Measurements from ENCODE around the gene FCAR. TPM values are rescaled to one million over a fixed set of nuclear protein-coding genes. Genes with fewer than 3 reads are reported as not detected.
"Not testable (repeated sequence)": the region's sequence is repeated elsewhere in the genome, so short reads cannot be mapped to it uniquely, and the experiment has no call there.

FCAR gene
- total RNA-seq, result not detected

DNA sequence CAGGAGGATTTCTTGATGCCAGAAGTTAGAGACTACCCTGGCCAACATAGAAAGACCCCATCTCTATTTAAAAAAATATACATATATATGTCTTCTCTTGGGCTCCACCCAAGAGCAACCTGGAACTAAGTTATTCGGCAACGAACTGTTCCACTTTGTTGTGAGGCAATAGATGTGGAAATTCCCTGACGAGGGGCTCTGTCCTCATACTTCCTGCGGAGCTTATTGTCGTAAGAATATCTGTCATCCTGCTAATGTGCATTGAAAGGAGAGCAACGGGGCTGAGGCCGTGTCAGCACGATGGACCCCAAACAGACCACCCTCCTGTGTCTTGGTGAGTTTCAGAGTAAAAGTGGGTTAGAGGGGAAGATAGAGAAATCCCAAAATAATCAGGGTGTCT lies at the start of gene FCAR:
Gene FCAR, plus strand, starts transcription at position 246 of the 400 bp plus-strand sequence. Its CDS starts 55 bp downstream, at position 301.
- H3K27me3 Mint-ChIP-seq, result peaks cover 6% of the 10 kb centered on the region
- H3K36me3 Mint-ChIP-seq (ENCODE audit: low read depth), result no peaks in the 10 kb centered on the region
- H3K27ac Mint-ChIP-seq, result no peak within 1 kb of the TSS
- H3K9me3 Mint-ChIP-seq, result no peaks in the 10 kb centered on the region
- H3K4me3 Mint-ChIP-seq, result no peak within 1 kb of the TSS
- ATAC-seq (no peak), DNase-seq (no peak)
- no peaks in the 10 kb centered on the region for H3K4me1 Mint-ChIP-seq (ENCODE audit: low read depth)
- ChIA-PET CTCF (no interaction called here), POLR2A (no interaction called here)
- intact Hi-C loops (cut with micrococcal nuclease), result no loop called here
- TF ChIP-seq, protein P1, sequence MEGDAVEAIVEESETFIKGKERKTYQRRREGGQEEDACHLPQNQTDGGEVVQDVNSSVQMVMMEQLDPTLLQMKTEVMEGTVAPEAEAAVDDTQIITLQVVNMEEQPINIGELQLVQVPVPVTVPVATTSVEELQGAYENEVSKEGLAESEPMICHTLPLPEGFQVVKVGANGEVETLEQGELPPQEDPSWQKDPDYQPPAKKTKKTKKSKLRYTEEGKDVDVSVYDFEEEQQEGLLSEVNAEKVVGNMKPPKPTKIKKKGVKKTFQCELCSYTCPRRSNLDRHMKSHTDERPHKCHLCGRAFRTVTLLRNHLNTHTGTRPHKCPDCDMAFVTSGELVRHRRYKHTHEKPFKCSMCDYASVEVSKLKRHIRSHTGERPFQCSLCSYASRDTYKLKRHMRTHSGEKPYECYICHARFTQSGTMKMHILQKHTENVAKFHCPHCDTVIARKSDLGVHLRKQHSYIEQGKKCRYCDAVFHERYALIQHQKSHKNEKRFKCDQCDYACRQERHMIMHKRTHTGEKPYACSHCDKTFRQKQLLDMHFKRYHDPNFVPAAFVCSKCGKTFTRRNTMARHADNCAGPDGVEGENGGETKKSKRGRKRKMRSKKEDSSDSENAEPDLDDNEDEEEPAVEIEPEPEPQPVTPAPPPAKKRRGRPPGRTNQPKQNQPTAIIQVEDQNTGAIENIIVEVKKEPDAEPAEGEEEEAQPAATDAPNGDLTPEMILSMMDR (IDR thresholded peaks at IDR 0.05), result no peak

DNA sequence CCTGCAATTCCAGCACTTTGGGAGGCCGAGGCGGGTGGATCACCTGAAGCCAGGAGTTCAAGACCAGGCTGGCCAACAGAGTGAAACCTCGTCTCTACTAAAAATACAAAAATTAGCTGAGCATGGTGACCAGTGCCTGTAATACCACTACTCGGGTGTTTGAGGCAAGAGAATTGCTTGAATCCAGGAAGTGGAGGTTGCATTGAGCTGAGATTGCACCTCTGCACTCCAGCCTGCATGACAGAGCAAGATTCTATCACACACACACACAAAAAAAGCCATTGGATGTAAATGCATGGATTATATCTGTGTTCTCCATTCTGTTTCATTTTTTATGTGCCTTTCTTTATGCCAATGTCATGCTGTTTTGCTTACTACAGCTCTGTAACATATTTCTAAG lies 49.6 kb upstream of the FCAR start:
- H3K27ac Mint-ChIP-seq; H3K4me1 Mint-ChIP-seq (ENCODE audit: low read depth); POLR2A ChIA-PET; ATAC-seq; H3K27me3 Mint-ChIP-seq; H3K36me3 Mint-ChIP-seq (ENCODE audit: low read depth); CTCF ChIA-PET; H3K9me3 Mint-ChIP-seq; intact Hi-C loops (cut with micrococcal nuclease); DNase-seq; H3K4me3 Mint-ChIP-seq: not testable (repeated sequence)

DNA sequence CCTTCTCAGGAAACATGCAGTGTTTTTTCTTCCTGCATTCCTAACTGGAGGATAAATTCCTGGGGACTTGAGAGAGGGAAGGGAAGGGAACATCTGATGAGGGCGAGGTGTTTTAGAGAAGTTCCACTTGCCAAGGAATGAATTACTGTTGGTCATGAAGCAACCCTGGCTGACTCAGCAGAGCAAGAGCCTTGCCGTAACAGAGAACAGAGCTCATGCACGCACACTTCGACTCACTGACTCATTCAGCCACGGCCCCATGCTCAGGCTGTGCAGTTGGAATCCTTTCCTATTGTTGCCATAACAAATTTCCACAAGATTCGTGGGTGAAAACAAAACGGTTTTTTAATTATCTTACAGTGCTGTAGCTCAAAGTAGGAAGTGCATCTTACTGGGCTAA lies 48.7 kb upstream of the FCAR start:
- H3K4me3 Mint-ChIP-seq, ATAC-seq, DNase-seq: not testable (repeated sequence)

DNA sequence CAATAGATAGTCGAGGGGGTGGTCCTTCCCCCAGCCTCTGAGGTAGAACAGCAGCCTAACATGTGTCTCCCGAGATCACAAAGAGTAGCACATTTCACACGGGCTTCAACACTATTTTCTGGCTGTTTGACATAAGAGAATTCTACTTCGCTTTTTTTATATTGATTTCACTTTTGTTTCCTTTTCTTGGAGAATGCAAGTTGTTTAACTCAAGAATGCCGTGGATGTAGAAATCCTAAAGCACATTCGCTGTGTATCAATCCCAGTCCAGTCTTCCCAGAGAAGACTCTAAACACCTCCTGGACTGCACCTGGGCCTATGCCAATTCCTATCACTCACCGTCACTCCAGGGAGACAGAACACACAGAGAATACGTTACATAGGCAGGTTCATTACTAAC lies 46.0 kb upstream of the FCAR start:
- POLR2A ChIA-PET; H3K4me3 Mint-ChIP-seq; H3K27me3 Mint-ChIP-seq; H3K9me3 Mint-ChIP-seq; ATAC-seq; DNase-seq; intact Hi-C loops (cut with micrococcal nuclease); H3K36me3 Mint-ChIP-seq (ENCODE audit: low read depth); H3K27ac Mint-ChIP-seq; CTCF ChIA-PET; H3K4me1 Mint-ChIP-seq (ENCODE audit: low read depth): not testable (repeated sequence)

More for the DNA sequence above, 48.7 kb upstream of the FCAR start:
- intact Hi-C loops (cut with micrococcal nuclease); H3K36me3 Mint-ChIP-seq (ENCODE audit: low read depth); H3K9me3 Mint-ChIP-seq; H3K27ac Mint-ChIP-seq; POLR2A ChIA-PET; CTCF ChIA-PET; H3K27me3 Mint-ChIP-seq; H3K4me1 Mint-ChIP-seq (ENCODE audit: low read depth): not testable (repeated sequence)

DNA sequence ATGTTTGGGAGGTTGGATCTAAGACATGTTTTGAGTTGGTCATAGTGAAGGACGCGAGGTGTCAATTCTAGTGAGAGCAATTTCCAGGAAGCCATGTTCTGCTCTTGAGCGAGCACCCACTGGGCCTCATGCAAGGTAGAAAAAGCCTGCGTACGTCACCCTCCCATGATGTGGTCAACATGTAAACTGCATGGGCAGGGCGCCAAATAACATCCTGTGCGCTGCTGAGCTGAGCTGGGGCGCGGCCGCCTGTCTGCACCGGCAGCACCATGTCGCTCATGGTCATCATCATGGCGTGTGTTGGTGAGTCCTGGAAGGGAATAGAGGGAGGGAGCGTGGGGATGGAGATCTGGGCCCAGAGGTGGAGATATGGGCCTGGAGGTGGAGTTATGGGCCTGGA lies 41.5 kb upstream of the FCAR start, which contains the start of gene KIR2DS4:
Gene KIR2DS4, plus strand, starts transcription at position 181 of the 400 bp plus-strand sequence.
- H3K4me1 Mint-ChIP-seq (ENCODE audit: low read depth); CTCF ChIA-PET; H3K4me3 Mint-ChIP-seq; ATAC-seq; DNase-seq; intact Hi-C loops (cut with micrococcal nuclease); H3K27ac Mint-ChIP-seq; H3K9me3 Mint-ChIP-seq; H3K27me3 Mint-ChIP-seq; H3K36me3 Mint-ChIP-seq (ENCODE audit: low read depth); POLR2A ChIA-PET: not testable (repeated sequence)

DNA sequence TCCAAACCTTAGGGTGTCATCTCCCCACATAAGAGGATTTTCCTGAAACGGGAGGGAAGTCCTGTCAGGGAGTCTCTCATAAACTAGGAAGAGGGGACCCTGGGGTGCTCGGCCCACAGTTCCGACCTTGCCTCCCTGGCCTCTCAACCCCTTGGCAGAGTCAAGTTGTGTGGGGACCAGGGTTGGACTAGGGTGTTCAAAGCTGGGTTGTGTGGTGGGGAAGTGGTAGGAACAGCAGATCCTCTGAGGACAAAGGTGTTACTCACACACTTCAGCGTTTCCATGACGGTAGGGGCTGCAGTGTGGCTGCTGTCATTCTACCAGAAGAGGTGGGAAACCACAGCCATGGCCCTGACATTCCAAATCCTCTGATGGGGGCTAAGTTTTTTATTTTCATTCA lies 38.9 kb upstream of the FCAR start:
- H3K27ac Mint-ChIP-seq; H3K4me1 Mint-ChIP-seq (ENCODE audit: low read depth); H3K36me3 Mint-ChIP-seq (ENCODE audit: low read depth); intact Hi-C loops (cut with micrococcal nuclease); DNase-seq; H3K9me3 Mint-ChIP-seq; POLR2A ChIA-PET; H3K4me3 Mint-ChIP-seq; CTCF ChIA-PET; H3K27me3 Mint-ChIP-seq; ATAC-seq: not testable (repeated sequence)

DNA sequence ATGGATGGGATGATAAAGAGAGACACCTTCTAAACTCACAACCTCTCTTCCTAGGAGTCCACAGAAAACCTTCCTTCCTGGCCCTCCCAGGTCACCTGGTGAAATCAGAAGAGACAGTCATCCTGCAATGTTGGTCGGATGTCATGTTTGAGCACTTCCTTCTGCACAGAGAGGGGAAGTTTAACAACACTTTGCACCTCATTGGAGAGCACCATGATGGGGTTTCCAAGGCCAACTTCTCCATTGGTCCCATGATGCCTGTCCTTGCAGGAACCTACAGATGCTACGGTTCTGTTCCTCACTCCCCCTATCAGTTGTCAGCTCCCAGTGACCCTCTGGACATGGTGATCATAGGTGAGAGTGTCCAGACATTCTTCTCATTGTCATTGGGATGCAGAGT lies 36.5 kb upstream of the FCAR start:
- H3K27me3 Mint-ChIP-seq; intact Hi-C loops (cut with micrococcal nuclease); H3K4me1 Mint-ChIP-seq (ENCODE audit: low read depth); CTCF ChIA-PET; H3K9me3 Mint-ChIP-seq; H3K4me3 Mint-ChIP-seq; POLR2A ChIA-PET; DNase-seq; H3K36me3 Mint-ChIP-seq (ENCODE audit: low read depth); ATAC-seq; H3K27ac Mint-ChIP-seq: not testable (repeated sequence)

DNA sequence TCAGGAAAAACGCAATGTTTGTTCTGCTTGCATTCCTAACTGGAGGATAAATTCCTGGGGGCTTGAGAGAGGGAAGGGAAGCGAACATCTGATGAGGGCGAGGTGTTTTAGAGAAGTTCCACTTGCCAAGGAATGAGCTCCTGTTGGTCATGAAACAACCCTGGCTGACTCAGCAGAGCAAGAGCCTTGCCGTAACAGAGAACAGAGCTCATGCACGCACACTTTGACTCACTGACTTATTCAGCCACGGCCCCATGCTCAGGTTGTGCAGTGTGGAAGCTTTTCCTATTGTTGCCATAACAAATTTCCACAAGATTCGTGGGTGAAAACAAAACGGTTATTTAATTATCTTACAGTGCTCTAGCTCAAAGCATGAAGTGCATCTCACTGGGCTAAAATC lies 30.9 kb upstream of the FCAR start:
- H3K27me3 Mint-ChIP-seq; H3K27ac Mint-ChIP-seq; POLR2A ChIA-PET; H3K9me3 Mint-ChIP-seq; DNase-seq; ATAC-seq; intact Hi-C loops (cut with micrococcal nuclease); CTCF ChIA-PET; H3K4me3 Mint-ChIP-seq; H3K4me1 Mint-ChIP-seq (ENCODE audit: low read depth); H3K36me3 Mint-ChIP-seq (ENCODE audit: low read depth): not testable (repeated sequence)

DNA sequence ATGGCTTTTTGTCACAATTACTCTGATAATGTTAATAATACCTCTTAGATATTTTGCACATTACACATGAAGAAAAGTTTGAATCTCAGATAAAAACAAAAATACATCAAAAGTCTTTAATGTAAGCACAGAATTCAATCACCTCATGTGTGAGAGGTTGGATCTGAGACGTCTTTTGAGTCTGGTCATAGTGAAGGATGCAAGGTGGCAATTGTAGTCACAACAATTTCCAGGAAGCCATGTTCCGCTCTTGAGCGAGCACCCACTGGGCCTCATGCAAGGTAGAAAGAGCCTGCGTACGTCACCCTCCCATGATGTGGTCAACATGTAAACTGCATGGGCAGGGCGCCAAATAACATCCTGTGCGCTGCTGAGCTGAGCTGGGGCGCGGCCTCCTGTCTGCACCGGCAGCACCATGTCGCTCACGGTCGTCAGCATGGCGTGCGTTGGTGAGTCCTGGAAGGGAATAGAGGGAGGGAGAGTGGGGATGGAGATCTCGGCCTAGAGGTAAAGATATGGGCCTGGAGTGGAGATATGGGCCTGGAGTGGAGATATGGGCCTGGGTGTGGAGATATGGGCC lies 23.9 kb upstream of the FCAR start, which contains the start of gene KIR3DL2:
Gene KIR3DL2, plus strand, starts transcription at position 383 of the 580 bp plus-strand sequence. Its CDS starts 33 bp downstream, at position 416.
- H3K9me3 Mint-ChIP-seq; H3K27ac Mint-ChIP-seq; ATAC-seq; H3K36me3 Mint-ChIP-seq (ENCODE audit: low read depth); CTCF ChIA-PET; POLR2A ChIA-PET; H3K4me3 Mint-ChIP-seq; intact Hi-C loops (cut with micrococcal nuclease); H3K4me1 Mint-ChIP-seq (ENCODE audit: low read depth); DNase-seq; H3K27me3 Mint-ChIP-seq: not testable (repeated sequence)

Measured in activated CD8-positive, alpha-beta T cell treated with anti-CD3 and anti-CD28 coated beads for 36 hours (primary cell).